Stimulated activated CD4-positive, alpha-beta T cell treated with anti-CD3 and anti-CD28 coated beads, Interleukin-15, amount 100 ng/mL, for 1 hour (primary cell): ENCODE measurements around the gene DMRTC2.

Experiments
- DNase-seq, 2 donors: peaks; one replicate each; pipeline ENCODE4 v3.0.0-alpha.2; 2020; ENCODE audit warnings: low read depth in 1 of 2, low spot score in 1 of 2

Gene DMRTC2

DNA sequence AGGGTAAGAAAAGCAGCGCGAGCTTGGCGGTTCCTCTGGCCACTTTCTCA lies at the start of gene DMRTC2:
Gene DMRTC2, plus strand, starts transcription at position 42 of the 50 bp plus-strand sequence. CDS start 2,387 bp downstream, outside the sequence.
- no peak for DNase-seq

DNA sequence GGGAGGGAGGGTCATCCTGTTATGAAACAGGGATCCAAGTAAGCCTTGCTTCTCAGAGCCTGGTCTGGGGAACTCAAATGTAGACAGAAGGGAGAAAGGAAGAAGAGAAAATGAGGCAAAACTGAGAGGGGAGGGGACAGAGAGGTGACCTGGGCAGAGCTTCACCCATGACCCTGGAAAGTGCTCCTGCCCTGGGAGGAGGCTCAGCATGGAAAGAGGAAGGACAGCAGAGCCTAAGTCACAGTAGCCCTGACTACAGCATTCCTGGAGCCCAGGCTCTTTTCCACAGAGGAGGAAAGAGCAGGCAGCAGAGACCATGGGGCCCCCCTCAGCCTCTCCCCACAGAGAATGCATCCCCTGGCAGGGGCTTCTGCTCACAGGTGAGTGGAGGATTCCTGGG lies 48.5 kb upstream of the DMRTC2 start, which contains the start of gene CEACAM3:
Gene CEACAM3, plus strand, starts transcription at position 226 of the 400 bp plus-strand sequence. Its CDS starts 91 bp downstream, at position 317.
- no peak for DNase-seq

DNA sequence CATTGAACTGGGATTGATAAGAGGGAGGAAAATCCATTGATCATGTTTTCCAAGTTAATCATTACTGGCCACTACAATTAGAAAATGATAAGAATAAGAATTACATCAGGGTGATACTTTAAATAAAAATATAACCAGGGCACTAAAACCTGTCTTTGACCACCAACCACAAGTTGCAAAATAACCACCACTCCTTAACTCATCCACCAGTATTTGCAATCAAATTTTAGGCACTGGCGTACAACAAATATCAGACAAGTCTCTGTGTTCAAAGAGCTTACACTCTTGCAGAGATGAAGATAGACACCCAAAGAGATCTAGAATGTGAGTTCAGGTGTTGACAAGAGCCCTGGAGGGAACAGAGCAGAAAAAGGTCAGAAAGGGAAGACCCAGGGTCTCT lies 47.9 kb upstream of the DMRTC2 start:
- DNase-seq: no peak

DNA sequence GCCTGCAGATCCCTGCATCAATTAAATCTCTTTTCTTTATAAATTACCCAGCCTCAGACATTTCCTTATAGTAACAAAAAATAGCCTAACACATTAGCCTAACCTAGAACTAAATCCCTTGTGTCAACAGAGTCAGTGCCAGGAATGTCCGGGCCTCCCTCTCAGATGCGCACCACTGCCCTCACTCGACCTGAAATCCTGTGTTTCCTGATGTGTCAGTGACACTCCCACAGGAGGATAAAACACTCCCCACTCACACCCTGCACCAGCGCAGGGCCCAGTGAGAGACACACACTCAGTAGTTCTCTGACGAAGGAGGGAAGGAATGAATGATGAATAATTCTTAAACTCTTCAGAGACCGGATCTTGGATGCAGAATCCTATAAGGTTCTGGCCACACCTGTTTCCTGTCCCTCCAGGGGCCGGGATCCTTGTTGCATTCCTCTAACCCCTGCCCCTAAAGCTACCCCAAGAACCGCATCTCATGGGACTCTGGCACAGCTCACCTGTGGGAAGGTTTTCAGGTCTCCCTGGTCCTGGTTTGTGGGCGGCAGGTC lies 45.3 kb upstream of the DMRTC2 start:
- no peak for DNase-seq

DNA sequence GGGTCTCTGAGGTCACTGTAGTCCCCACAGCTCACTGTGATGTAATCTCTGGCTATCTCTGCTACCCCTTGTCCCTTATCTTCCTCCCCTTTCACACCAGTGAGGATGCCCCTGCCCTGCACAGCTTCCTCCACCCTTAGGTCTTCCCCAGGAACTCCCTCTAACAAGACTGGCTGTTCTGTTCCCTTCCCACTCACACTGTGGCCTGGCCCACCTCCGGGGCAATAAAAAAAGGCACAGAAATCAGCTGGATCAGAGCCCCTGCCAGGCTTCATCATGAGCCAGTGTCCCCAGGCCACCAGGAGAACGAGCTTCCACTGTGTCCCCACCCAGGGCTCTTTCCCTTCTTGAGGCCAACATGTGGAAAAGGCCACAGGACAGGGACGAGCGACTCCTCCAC lies 43.8 kb upstream of the DMRTC2 start:
- no peak for DNase-seq

DNA sequence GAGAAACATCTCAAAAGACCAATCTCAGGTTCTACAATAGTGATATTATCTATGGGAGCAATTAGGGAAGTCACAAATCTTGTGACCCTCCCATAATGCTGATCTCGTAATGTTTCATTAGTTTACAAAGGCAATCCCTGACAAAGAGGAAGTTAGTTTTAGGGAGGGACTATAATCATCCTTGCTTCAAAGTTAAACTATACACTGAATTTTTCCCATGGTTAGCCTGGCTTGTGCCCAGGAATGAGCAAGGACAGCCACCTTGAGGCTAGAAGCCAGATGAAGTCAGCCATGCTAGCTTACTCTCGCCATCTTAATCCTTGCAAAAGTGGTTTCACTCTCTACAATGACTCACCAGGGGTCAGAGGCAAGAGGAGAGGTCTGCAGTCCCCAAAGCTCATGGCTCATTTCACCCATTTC lies 43.0 kb upstream of the DMRTC2 start:
- DNase-seq: no peak

DNA sequence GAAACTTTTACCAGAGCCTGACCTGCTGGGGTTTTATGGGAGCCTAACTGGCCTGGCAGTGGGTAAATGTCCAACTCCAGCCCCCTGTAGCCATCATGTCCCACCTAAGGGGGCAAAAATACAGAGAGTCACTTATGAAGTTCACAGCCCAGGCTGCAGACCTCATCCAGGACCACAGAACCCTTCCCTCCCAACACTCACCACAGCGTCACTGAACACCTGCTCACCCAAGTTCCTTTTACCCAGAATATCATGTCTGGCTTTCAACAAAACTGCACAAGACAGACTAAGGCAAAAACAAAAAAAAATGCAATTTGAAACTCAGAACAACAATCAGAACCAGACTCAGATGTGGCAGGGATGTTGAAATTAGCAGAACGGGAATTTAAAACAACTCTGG lies 42.1 kb upstream of the DMRTC2 start:
- DNase-seq: no peak

DNA sequence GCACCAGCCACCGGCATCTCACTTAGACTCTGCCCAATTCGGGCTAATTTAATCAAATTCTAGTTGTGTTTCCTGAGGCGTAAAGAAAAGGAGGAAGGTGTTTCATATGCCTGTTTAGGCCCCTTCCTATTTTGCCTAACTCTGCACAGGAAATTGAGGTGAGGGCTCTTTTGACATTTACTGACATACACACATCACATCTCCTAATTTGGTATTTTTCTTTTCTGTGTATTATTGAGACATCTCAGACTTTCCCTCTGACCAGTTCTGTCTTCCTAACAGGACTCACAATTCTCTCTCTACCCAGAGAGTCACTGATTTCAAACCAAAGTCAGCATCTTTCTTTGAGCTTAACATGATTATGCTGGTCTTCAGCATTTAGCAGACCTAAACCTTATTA lies 40.5 kb upstream of the DMRTC2 start:
- no peak for DNase-seq

DNA sequence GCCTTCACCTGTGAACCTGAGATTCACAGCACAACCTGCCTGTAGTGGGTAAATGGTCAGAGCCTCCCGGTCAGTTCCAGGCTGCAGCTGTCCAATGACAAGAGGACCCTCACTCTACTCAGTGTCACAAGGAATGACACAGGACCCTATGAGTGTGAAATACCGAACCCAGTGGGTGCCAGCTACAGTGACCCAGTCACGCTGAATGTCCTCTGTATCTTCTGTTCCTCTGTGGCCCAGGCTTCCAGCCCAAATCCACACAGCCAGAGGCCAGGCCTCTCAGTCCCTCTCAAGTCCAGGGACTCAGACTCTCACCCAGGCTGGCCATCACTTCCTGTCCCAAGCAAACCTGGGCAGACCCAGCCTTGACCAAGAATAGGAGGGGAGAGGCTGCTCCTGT lies 37.7 kb upstream of the DMRTC2 start:
- DNase-seq: no peak

DNA sequence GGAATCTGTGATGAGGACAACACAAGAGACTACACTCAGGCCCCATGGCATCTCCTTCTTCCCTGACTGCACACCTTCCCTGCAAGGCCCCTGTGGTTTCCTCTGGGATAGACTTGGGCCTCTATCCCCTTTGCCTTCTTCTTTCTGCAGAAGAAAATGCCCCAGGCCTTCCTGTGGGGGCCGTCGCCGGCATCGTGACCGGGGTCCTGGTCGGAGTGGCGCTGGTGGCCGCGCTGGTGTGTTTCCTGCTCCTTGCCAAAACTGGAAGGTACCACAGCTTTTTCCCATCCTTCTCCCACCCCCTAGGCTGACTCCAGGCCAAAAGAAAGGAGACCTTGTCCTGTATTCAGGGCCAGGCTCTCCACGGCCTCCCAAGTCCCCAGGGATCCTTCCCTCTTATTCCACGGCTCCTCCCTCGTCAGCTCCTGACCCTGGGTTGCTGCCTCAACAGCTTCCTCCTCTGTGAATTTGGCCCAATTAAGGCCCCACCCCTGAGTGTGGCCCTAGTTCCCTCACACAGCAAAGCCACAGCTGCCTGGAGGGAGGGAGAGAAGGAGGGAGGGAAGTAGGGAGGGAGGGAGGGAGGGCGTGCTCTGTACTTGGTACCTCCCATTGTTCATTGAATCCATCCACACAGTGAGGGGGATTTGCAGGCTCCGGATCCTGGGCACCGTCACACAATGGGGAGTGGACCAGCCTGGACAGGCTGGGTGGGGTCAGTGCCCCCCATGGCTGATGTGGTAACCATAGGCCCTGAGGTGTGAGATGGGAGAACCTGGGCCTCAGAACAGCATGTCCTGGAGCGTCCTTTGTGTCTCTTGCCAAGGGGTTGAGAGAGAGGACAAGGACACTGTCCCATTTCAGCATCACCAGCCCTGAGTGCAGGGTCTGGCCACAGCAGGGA lies 35.9 kb upstream of the DMRTC2 start:
- DNase-seq: no peak

DNA sequence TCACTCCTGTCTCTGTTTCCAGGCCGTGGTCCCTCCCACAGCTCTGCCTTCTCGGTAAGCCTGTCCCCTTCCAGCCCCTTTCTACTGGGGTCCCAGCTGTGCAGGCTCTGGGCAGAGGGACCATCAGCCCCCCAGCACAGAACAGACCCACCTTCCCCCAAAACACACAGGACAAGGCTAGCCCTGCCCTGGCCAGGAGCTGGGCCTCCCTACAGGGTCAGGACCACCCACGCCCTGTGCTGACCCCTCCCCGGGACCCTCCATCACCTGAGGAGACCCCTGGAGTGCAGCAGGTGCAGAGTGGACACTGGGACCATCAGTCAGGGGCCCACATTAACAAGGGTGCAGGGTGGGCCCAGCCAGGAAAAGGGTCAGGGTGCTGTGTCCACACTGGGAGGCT lies 34.5 kb upstream of the DMRTC2 start:
- DNase-seq: no peak

DNA sequence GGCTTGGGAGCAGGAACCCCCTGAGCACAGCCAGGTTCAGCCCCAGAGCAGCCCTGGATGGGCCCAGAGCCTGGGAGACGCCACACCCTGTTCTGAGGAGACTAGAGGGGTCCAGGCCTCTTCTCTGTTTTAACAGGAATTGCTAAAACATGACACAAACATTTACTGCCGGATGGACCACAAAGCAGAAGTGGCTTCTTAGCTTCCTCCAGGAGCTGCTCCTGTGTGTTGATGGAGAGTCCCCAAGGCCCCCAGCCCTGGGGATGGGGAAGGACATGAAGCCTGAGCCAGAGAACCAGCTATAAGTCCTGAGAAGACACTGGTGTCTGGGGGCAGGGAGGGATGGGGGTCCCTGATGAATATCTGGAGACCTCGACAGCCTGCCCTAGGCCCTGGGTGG lies 33.8 kb upstream of the DMRTC2 start:
- DNase-seq: no peak

DNA sequence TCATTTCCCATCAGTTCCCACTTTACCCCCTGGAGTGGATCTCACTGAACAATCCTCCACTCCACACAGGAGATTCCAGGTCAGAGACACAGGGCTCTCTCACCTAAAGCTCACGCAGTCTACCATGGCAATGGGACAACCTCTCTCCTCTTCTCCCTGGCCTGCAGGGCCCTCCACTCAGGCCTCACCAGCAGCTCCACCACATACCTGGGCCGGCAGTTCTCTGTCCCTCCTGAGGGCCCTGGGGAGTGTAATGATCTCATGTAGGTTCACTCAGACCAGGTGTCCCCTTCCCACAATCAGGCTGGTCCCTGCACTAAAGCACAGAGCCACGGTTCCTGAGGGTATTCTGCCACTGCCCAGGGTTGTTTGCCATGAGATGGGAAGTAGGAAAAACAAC lies 32.9 kb upstream of the DMRTC2 start:
- DNase-seq: no peak

DNA sequence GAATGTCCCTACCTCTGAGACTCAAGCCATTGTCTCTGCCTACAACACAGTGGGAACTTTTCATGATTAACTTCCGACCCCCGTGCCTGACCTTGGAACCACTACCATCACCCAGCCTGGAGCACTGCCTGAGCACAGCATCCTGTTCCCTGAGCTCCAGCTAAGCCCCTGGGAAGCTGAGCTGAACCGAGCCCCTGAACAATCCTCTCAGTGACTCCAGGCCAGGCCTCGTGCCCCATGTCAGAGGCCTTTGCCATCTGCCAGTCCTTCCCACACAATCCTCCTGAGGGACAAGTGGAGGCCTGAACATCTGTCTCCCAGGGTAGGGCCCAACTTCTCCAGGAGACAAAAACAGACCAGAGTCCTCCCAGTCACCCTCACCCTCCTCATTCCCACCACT lies 30.9 kb upstream of the DMRTC2 start:
- DNase-seq: no peak

DNA sequence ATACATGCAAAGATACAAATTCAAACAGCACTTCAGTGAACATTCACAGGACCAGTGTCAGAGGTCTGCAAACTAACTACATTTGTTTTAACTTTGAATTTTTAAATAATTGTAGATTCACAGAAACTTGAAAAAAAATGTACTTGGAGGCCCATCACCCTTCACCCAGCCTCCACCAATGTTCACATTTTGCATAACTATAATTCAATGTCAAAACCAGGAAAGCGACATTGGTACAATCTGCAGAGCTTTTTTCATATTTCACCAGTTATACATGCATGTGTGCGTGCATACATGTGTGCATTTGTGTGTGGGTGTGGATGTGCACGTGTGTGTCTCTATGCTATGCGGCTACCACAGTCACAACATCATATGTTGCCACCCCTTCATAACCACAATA lies 29.5 kb upstream of the DMRTC2 start:
- no peak for DNase-seq

DNA sequence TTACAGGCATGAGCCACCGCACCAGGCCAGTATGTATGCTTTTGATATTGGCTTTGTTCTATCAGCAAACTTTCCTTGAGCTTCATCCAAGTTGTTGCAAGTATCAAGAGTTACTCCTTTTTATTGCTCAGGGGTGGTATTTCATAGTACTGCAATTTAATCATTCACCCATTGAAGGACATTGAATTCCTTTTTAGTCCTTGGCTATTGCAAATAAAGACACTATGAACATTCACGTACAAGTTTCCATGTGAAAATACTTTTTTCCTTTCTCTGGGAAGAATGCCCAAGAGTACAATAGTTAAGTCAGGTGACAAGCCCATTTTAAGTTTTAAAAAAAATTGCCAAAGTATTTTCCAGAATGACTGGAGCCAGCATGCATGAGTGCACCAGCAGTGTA lies 28.1 kb upstream of the DMRTC2 start:
- DNase-seq: no peak

DNA sequence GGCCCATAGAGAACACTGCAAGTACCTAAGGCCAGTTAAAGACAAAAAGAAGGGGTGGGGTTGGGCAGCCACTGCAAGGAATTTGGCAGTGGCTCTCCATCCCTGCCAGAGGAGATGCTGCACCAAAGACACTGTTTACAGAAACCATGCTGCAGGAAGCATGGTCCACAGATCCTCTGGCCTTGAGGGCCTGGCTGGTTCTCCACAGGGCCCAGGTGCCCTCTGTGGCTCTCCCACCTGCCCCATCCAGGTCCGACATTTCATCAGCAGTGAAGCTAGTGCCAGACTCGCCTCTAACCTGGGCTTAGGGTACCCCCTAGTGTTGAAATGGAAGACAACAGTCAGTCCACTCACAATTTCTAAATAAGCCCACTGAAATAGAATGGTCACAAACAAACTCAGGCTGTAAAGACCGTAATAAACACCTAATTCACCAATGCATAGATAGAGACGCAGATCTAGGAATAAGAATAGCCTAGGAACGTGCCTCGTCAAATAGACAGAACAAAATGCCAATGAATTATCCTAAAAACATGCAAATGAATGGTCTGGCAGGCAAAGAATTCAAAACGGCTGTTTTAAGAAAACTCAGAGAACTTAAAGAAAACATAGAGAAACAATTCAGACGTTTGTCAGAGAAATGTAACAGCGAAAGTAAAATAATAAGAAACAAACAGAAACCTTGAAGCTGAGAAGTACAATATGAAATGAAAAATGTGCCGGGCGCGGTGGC lies 23.7 kb upstream of the DMRTC2 start:
- DNase-seq: no peak

DNA sequence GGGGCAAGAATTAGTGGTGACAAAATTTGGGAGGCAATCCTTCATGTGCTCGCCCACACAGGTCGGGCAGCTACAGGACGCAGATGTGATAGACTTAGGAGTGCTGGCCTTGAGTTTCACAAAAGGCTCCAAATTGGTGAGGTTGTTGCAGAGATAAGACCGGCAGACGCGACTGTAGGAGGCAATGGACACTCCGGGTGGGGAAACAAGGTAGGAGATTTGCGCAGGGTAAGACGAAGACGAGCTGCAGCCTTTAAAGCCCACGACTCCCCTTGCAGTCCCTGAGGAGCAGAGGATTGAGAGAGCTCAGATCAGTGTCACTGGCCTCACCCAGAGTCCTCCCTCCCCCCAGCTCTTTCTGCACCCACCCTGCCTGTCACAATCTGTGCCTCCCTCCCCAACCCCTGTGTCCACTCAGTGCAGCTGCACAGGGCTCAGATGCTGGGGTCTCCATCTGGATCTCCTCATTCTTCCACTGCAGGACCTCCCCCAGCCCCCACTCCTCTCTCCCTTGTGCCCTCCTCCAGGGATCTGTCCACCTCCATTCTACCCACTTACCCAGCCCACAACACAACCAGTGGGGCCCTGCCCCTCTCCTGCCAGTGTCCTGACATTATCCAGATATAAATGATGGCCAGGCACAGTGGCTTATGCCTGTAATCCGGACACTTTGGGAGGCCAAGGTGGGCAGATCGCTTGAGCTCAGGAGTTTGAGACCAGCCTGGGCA lies 6.7 kb upstream of the DMRTC2 start:
- no peak for DNase-seq

DNA sequence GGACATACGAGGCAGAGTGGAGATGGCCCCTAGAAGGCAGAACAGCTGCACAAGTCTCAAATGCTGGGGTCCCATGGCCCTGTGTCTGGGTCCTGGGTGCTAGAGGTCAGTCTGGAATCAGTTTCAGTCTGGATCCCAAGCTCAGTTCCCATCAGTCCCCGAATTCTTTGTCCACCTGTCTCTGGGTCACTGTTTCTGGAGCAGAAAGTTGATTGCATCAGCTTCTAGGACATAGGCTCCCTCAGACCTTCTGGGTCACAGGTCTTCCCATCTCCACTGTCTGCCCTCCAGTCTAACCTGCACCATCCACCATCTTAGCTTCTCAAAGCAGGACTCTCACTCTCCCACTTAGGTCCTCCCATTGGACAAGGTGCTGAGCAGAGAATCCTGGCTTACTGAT lies 5.6 kb upstream of the DMRTC2 start:
- DNase-seq: no peak

DNA sequence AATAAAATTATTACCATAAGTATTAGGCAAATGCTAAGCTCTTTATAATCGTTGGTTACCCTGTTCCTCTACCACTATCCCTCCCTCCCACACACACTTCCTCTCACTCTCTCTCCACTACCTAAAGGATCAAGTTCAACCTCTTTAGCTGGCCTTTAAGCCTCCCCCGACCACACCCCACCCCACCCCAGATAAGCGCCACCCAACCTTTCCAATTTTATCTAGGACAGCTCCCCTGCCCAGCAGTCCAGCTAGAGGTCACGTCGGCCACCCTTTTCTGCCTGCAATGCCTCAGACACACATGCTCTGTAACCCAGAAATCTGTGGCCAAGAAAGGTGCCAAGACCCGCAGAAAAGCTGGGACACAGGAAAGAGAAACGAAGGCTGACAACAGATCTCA lies 1.5 kb upstream of the DMRTC2 start:
- DNase-seq: no peak

DNA sequence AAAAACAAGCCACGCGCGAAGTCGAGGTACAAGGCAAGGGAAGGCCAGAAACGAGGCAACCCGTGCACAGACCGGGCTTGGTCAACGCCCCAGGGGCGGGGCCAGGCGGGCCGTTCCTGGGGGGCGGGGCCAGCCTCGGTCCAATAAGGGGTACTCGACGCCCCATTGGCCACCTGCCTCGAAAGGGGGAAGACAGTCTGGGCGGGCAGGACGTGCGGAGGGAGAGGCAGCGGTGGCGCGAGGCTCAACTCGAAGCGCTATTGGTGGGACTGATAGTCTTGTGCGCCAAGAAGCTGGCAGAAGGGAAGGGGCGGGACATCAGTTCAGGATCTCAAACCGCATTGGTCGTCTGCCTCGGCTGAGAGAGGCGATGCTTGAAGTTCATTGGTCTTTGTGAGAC lies 241 bp upstream of the DMRTC2 start, which contains the start of gene LYPD4:
Gene LYPD4, minus strand, starts transcription at position 83 of the 400 bp plus-strand sequence. CDS start 5,398 bp downstream, outside the sequence.
- no peak for DNase-seq

DNA sequence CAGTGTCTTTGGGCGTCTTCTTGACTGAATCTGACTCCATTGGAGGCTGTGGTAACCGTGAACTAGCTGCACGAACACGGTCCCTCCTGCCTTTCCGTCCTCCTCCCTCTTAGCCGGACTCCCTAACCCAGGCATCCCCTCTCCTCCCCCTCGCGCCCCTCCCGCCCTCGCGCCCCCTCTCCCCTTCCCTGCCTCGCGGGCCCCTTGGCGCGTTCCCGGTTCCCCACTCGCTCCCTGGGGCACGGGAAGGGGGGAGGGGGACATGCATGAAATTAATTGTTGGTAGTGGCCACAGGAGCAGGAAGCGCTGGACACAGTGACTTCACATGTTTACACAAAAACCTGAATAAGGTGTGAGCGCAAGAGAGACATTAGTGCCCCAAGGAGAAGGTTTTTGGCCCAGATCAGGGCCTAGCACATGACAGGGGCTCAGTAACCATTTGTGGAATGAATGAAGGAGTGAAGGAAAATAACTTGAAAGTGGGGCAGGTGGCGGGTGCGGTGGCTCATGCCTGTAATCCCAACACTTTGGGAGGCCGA lies 279 bp downstream of the DMRTC2 start:
- DNase-seq: no peak
